Gastroesophageal sphincter (tissue), 3 donors: Measurements from ENCODE around the gene SNIP1.

ENCODE experiments used
- CTCF ChIP-seq, 4 experiments: fragments of 200-600 bp in 2 of 4; fragments of 450-650 bp in 2 of 4; sonication (generic) in 1 of 4; IDR thresholded peaks; one replicate each; pipeline ENCODE4 v1.5.1; 2017 to 2019; ENCODE audit warnings: antibody characterized with exemption in 4 of 4, mild to moderate bottlenecking in 2 of 4, moderate library complexity in 2 of 4
- EP300 ChIP-seq: sonication (generic); formaldehyde crosslinking; IDR thresholded peaks from one replicate; pipeline ENCODE4 v1.6.1; 2017; ENCODE audit warnings: antibody characterized with exemption, mild to moderate bottlenecking
- POLR2AphosphoS5 ChIP-seq: sonication (generic); formaldehyde crosslinking; IDR thresholded peaks from one replicate; pipeline ENCODE4 v1.6.1; 2017; ENCODE audit warnings: antibody characterized with exemption

GRCh38 chr1:37553598-37553926, 531 bp downstream of the SNIP1 start:
- TF ChIP-seq CTCF (IDR thresholded peaks at IDR 0.05) (no peak), POLR2AphosphoS5 (no peak), EP300 (no peak)
